Measurements from ENCODE around the gene TASP1. TPM values are rescaled to one million over a fixed set of nuclear protein-coding genes. Genes with fewer than 3 reads are reported as not detected.
"Not testable (repeated sequence)": the region's sequence is repeated elsewhere in the genome, so short reads cannot be mapped to it uniquely, and the experiment has no call there.

TASP1 gene
- total RNA-seq, 4 donors from 2014 or later = 1.7 to 4.2 (median 2.7) TPM

DNA sequence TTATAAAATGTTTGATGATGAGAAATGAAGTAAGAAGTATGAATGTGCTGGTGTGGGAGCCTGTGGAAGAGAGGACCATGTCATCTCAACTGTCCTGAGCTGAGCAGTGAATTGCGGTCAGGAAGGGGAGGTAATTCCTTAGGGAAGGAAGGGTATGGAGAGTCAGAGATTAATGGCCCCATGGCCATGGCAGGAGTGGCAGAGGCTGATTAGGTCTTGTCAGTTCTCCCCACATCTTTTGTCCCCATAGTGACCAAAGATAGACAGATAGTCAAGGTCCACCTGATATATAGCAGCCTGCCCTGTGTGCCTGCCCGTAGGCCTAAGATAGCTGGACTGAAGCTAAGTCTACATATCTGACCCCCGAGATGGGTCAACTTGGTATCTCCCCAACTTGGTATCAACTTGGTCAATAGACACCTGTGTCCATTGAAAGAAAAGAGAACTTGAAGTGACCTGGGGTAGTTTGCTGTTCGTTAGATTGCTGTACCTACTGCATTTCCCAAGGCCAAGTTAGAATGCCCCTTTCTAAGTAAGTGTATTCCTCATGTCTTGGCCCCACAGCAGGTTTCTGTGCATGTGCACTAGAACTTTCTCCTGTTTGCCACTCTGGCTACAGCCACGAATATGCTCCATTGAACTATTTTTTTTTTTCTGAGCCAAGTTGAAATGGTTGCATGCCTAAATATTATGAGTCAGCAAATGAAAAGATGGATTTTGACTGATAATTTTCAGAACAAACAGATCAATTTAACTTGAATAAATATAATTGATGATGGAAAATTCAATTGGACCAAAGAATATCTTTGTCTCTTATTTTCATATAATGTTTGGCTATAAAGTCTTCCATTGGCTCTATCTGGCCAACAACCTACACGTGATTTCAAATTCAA is 274.2 kb downstream of the TASP1 start:
- no peaks in the 10 kb centered on the region for H3K4me1 ChIP-seq
- no peak overlapping the region for H3K27ac ChIP-seq
- no peaks in the 10 kb centered on the region for H3K27me3 ChIP-seq
- no peaks in the 10 kb centered on the region for H3K36me3 ChIP-seq
- in situ Hi-C loops (cut with MboI; ENCODE audit: low sequenced_read_pairs in 4 of 4) = no loop called here
- intact Hi-C loops (cut with DNase I; ENCODE audit: low total_unique reads) = no loop called here
- ATAC-seq = no peak
- no peak overlapping the region for H3K4me3 ChIP-seq
- no peaks in the 10 kb centered on the region for H3K9me3 ChIP-seq
- TF ChIP-seq, protein P1, sequence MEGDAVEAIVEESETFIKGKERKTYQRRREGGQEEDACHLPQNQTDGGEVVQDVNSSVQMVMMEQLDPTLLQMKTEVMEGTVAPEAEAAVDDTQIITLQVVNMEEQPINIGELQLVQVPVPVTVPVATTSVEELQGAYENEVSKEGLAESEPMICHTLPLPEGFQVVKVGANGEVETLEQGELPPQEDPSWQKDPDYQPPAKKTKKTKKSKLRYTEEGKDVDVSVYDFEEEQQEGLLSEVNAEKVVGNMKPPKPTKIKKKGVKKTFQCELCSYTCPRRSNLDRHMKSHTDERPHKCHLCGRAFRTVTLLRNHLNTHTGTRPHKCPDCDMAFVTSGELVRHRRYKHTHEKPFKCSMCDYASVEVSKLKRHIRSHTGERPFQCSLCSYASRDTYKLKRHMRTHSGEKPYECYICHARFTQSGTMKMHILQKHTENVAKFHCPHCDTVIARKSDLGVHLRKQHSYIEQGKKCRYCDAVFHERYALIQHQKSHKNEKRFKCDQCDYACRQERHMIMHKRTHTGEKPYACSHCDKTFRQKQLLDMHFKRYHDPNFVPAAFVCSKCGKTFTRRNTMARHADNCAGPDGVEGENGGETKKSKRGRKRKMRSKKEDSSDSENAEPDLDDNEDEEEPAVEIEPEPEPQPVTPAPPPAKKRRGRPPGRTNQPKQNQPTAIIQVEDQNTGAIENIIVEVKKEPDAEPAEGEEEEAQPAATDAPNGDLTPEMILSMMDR (IDR thresholded peaks at IDR 0.05 in 4 of 5, conservative IDR thresholded peaks at IDR 0.05 in 1 of 5) = no peak
- TF ChIP-seq POLR2A (IDR thresholded peaks at IDR 0.05) = no peak
- DNase-seq = no peak

DNA sequence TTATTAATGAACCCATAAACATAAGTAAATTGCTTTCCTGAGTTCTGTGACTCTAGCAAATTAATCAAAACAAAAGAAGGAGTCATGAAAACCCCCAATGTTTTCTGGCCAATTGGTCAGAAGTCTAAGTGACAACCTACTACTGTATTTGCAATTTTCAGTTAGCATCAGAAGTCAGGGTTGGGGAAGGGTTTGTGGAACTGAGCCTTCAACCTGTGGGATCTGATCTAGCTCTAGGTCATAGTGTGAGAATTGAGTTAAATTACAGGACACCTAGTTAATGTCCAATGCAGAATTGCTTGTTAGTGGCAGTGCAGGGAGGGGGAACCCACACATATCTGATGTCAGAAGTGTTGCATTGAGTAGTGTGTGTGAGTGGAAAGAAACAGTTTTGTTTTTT is 275.3 kb downstream of the TASP1 start:
- Histone ChIP-seq H3K27ac (no peak overlapping the region), H3K4me1 (no peaks in the 10 kb centered on the region), H3K27me3 (no peaks in the 10 kb centered on the region), H3K36me3 (no peaks in the 10 kb centered on the region), H3K9me3 (no peaks in the 10 kb centered on the region), H3K4me3 (no peak overlapping the region)
- in situ Hi-C loops (cut with MboI; ENCODE audit: low sequenced_read_pairs in 4 of 4) (no loop called here), intact Hi-C loops (cut with DNase I; ENCODE audit: low total_unique reads) (no loop called here)
- DNase-seq (no peak), ATAC-seq (no peak)
- TF ChIP-seq POLR2A (IDR thresholded peaks at IDR 0.05) = no peak
- TF ChIP-seq, protein P1 (IDR thresholded peaks at IDR 0.05 in 4 of 5, conservative IDR thresholded peaks at IDR 0.05 in 1 of 5) = no peak

- H3K4me3 ChIP-seq; DNase-seq; H3K27ac ChIP-seq; in situ Hi-C loops (cut with MboI; ENCODE audit: low sequenced_read_pairs in 4 of 4); ATAC-seq; H3K27me3 ChIP-seq; H3K9me3 ChIP-seq; intact Hi-C loops (cut with DNase I; ENCODE audit: low total_unique reads); H3K36me3 ChIP-seq; H3K4me1 ChIP-seq: not testable (repeated sequence)
Measured at GRCh38 chr20:13362165-13362564, 276.6 kb downstream of the TASP1 start.

DNA sequence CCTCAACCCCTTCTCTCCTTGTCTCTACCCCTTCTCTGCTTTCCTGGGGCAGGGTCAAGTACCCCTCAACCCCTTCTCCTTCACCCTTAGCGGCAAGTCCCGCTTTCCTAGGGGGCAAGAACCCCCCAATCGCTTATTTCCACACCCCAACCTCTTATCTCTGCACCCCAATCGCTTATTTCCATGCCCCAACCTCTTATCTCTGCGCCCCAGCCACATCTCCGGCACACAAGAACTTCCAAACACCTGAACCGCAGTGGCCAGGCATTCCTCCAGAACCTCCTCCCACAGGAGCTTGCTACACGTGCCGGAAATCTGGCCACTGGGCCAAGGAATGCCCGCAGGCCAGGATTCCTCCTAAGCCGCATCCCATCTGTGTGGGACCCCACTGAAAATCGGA is 279.8 kb downstream of the TASP1 start:
- intact Hi-C loops (cut with DNase I; ENCODE audit: low total_unique reads); H3K4me3 ChIP-seq; H3K36me3 ChIP-seq; H3K4me1 ChIP-seq; in situ Hi-C loops (cut with MboI; ENCODE audit: low sequenced_read_pairs in 4 of 4); H3K27me3 ChIP-seq; DNase-seq; H3K27ac ChIP-seq; H3K9me3 ChIP-seq; ATAC-seq: not testable (repeated sequence)

GRCh38 chr20:13357782-13358181 is 280.9 kb downstream of the TASP1 start:
- H3K27ac ChIP-seq; H3K4me1 ChIP-seq; ATAC-seq; H3K27me3 ChIP-seq; H3K36me3 ChIP-seq; in situ Hi-C loops (cut with MboI; ENCODE audit: low sequenced_read_pairs in 4 of 4); H3K9me3 ChIP-seq; intact Hi-C loops (cut with DNase I; ENCODE audit: low total_unique reads); DNase-seq; H3K4me3 ChIP-seq: not testable (repeated sequence)

GRCh38 chr20:13356591-13356990 is 282.1 kb downstream of the TASP1 start:
- H3K4me1 ChIP-seq = no peaks in the 10 kb centered on the region
- no peak overlapping the region for H3K27ac ChIP-seq
- ATAC-seq = no peak
- TF ChIP-seq POLR2A (IDR thresholded peaks at IDR 0.05) = no peak
- TF ChIP-seq, protein P1 (IDR thresholded peaks at IDR 0.05 in 4 of 5, conservative IDR thresholded peaks at IDR 0.05 in 1 of 5) = no peak
- in situ Hi-C loops (cut with MboI; ENCODE audit: low sequenced_read_pairs in 4 of 4) = no loop called here
- no peaks in the 10 kb centered on the region for H3K27me3 ChIP-seq
- no peak for DNase-seq
- intact Hi-C loops (cut with DNase I; ENCODE audit: low total_unique reads) = no loop called here
- H3K4me3 ChIP-seq = no peak overlapping the region
- no peaks in the 10 kb centered on the region for H3K36me3 ChIP-seq
- H3K9me3 ChIP-seq = no peaks in the 10 kb centered on the region

Data from gastrocnemius medialis (tissue), 4 donors.